Lung (tissue), 10 donors: ENCODE results near the gene PDZK1. TPM values are rescaled to one million over a fixed set of nuclear protein-coding genes. Genes with fewer than 3 reads are reported as not detected.
"Not testable (repeated sequence)": the region's sequence is repeated elsewhere in the genome, so short reads cannot be mapped to it uniquely, and the experiment has no call there.

Experiments
- ATAC-seq: fragments of 200-7000 bp; cut with Tn5 transposase; one replicate; pipeline ENCODE4 v1.9.1; 2020; ENCODE audit warnings: moderate number of reproducible peaks; ENCODE audit not compliant: insufficient read depth, low FRiP score
- DNase-seq, 3 donors: peaks; one replicate each; pipeline ENCODE4 v3.0.0-alpha.2; 2013 to 2017
- H3K27ac ChIP-seq, 2 donors: one replicate each; pipeline ENCODE4 v1.5.1; 2013; ENCODE audit warnings: mild to moderate bottlenecking in 2 of 2, moderate library complexity in 2 of 2, control low read depth in 1 of 2, inconsistent platforms in 1 of 2, low read depth in 1 of 2, low read length in 1 of 2
- H3K27me3 ChIP-seq, 3 donors: one replicate each; pipeline ENCODE4 v1.5.1; 2013; ENCODE audit warnings: low read length in 2 of 3; ENCODE audit not compliant: control insufficient read depth in 3 of 3, insufficient read depth in 3 of 3
- H3K36me3 ChIP-seq, 4 donors: one replicate each; pipeline ENCODE4 v1.5.1; 2013; ENCODE audit warnings: low read length in 4 of 4, mild to moderate bottlenecking in 1 of 4, moderate library complexity in 1 of 4; ENCODE audit not compliant: control insufficient read depth in 4 of 4, insufficient read depth in 4 of 4
- H3K4me1 ChIP-seq, 5 donors: one replicate each; pipeline ENCODE4 v1.5.1; 2013; ENCODE audit warnings: low read length in 5 of 5, mild to moderate bottlenecking in 2 of 5, moderate library complexity in 1 of 5; ENCODE audit not compliant: control insufficient read depth in 5 of 5, insufficient read depth in 5 of 5
- H3K4me3 ChIP-seq: one replicate; pipeline ENCODE4 v1.5.1; 2013; ENCODE audit warnings: mild to moderate bottlenecking, control low read depth, moderate library complexity
- H3K9ac ChIP-seq, 2 donors: one replicate each; pipeline ENCODE4 v1.5.1; 2013; ENCODE audit warnings: low read length in 2 of 2, control low read depth in 1 of 2; ENCODE audit not compliant: insufficient read depth in 1 of 2
- H3K9me3 ChIP-seq, 4 donors: one replicate each; pipeline ENCODE4 v1.5.1; 2013; ENCODE audit warnings: low read length in 3 of 4, mild to moderate bottlenecking in 1 of 4, moderate library complexity in 1 of 4; ENCODE audit not compliant: control insufficient read depth in 4 of 4, insufficient read depth in 3 of 4
- WGBS, 2 donors: extraction: QIAGEN DNeasy Blood & Tissue Kit; methylation state at CpG; one replicate each; pipeline ENCODE4 v1.1.7; 2013; 5-methylcytosine and 5-hydroxymethylcytosine counted together
- polyA plus RNA-seq, 2 donors: library from polyadenylated mRNA; stranded (reverse); fragments of 200-250 nt; gene quantifications; one replicate each; pipeline ENCODE4 v1.2.1, GENCODE V29; 2013
- total RNA-seq, 2 donors: library from RNA; depleted of rRNA in 1 of 2; stranded (reverse); fragments of >200 nt in 1 of 2; gene quantifications; one replicate each; pipeline ENCODE4 v1.2.1, GENCODE V29; 2014 to 2021
- donor health status: Bipolar disorder and iron deficiency.
- donor health status: healthy.
- donor health status: DM: yes; HTN: yes; CAD: no.

PDZK1 gene
- total and polyA plus RNA-seq, 4 donors: 0.14 to 0.57 (median 0.26) TPM

DNA sequence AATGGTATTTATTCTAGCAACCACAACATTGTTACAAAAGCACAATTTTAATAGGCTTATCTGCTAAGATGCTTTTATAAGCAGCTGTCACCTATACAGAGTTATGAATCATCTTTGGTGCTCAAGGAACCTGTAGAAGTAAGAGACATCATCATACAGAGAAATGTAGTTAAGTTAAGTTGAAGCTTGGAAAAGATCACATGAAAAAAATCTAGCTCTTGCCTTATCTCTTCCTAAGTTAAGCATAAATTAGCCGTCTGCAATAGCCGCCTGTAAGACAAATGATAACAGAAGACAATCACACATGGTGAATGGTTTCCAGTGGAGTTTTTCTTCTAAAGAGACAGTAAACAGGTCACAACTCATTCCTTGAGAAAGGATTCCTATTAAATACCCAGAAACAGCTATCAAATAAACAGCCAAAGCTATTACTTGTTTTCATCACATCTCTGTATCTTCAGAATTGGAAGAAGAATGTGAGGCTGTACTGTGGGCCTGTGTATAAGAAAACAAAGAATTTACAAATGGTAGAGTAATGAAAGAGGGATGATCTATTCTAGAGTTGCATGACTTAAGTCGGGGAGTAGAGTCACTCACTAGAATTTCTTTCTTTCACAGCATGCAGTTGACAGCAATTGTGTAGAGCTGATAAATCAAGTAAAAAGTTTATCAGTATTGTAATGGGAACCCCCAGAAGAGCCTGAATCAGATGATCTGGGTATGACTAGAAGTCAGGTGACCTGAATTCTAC, 36.0 kb downstream of the PDZK1 start:
- H3K4me1 ChIP-seq, H3K4me3 ChIP-seq, H3K36me3 ChIP-seq, H3K27ac ChIP-seq, DNase-seq, ATAC-seq, H3K9ac ChIP-seq, H3K9me3 ChIP-seq, H3K27me3 ChIP-seq: not testable (repeated sequence)
- WGBS, 2 donors: 71 to 100% methylated on average over 1 of the region's 3 CpGs

GRCh38 chr1:145665015-145665414, 42.2 kb downstream of the PDZK1 start:
- H3K4me3 ChIP-seq, ATAC-seq: not testable (repeated sequence)
- WGBS, 2 donors: 72 to 77% methylated on average over 4 of the region's 4 CpGs

DNA sequence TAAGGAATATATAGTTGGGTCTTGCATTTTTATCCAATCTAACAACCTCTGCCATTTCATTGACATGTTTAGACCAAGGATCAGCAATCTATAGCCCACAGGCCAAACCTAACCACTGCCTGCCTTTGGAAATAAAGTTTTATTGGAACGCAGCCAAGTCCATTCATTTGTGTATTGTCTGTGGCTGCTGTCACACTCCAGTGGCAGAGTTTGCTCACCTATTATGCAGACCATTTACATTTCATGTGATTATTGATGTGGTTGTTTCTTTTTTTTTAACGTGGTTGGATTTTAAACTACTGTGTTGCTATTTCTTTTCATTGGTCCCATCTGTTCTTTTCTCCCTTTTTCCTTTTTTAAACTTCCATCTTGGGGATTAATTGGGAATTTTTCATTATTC, 44.7 kb downstream of the PDZK1 start:
- not testable (repeated sequence) for DNase-seq, H3K4me1 ChIP-seq, ATAC-seq, H3K9me3 ChIP-seq, H3K27ac ChIP-seq, H3K27me3 ChIP-seq, H3K9ac ChIP-seq, H3K4me3 ChIP-seq, H3K36me3 ChIP-seq
- 70 to 89% methylated on average over 2 of the region's 2 CpGs for whole genome bisulfite sequencing, 2 donors

More at GRCh38 chr1:145665015-145665414, 42.2 kb downstream of the PDZK1 start:
- H3K9ac ChIP-seq, H3K4me1 ChIP-seq, H3K27ac ChIP-seq, H3K27me3 ChIP-seq, H3K36me3 ChIP-seq, DNase-seq, H3K9me3 ChIP-seq: not testable (repeated sequence)

- not testable (repeated sequence) for DNase-seq, H3K36me3 ChIP-seq, H3K9me3 ChIP-seq, H3K27me3 ChIP-seq, H3K27ac ChIP-seq, H3K4me1 ChIP-seq, H3K4me3 ChIP-seq, ATAC-seq, H3K9ac ChIP-seq
- WGBS, 2 donors: 92 to 95% methylated on average over 4 to 5 of the region's 7 CpGs
These were observed 50.8 kb downstream of the PDZK1 start for GRCh38 chr1:145656245-145656943.

- WGBS, 2 donors: no CpG with 5 or more reads among the region's 1 CpG
- DNase-seq, H3K27me3 ChIP-seq, H3K4me1 ChIP-seq, H3K9me3 ChIP-seq, H3K27ac ChIP-seq, ATAC-seq, H3K36me3 ChIP-seq, H3K4me3 ChIP-seq, H3K9ac ChIP-seq: not testable (repeated sequence)
These were observed 63.2 kb downstream of the PDZK1 start for GRCh38 chr1:145643990-145644389.

GRCh38 chr1:145641886-145642285, 65.3 kb downstream of the PDZK1 start:
- H3K4me3 ChIP-seq, H3K9me3 ChIP-seq, H3K27me3 ChIP-seq, H3K27ac ChIP-seq, DNase-seq, H3K9ac ChIP-seq, H3K36me3 ChIP-seq, ATAC-seq, H3K4me1 ChIP-seq: not testable (repeated sequence)
- 100% methylated on average over 1 of the region's 2 CpGs for WGBS, 2 donors

GRCh38 chr1:145636237-145636636, 70.9 kb downstream of the PDZK1 start:
- not testable (repeated sequence) for H3K9me3 ChIP-seq, H3K4me1 ChIP-seq, H3K27ac ChIP-seq, H3K4me3 ChIP-seq, H3K36me3 ChIP-seq, DNase-seq, H3K9ac ChIP-seq, ATAC-seq, H3K27me3 ChIP-seq
- WGBS, 2 donors: 70 to 78% methylated on average over 1 of the region's 1 CpG

DNA sequence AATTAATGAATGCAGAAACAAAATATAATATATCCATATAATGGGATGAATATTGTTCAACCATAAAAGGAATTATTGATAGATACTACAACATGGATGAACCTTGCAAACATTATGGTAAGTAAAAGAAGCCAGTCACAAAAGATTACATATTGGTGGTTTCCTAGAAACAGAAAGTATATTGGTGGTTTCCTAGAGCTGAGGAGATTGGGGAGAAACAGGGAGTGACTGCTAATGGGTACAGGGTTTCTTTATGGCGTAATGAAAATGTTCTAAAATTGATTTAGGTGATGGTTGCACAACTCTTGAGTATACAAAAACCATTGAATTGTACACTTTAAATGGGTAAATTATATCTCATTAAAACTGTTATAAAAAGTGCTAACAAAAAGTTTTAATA, 85.0 kb downstream of the PDZK1 start:
- H3K4me1 ChIP-seq, H3K36me3 ChIP-seq, H3K9ac ChIP-seq, H3K27ac ChIP-seq, DNase-seq, H3K27me3 ChIP-seq, H3K4me3 ChIP-seq, H3K9me3 ChIP-seq, ATAC-seq: not testable (repeated sequence)
- no CpG with 5 or more reads among the region's 1 CpG for WGBS, 2 donors
